ENCODE data around the gene RANBP3L. TPM values are rescaled to one million over a fixed set of nuclear protein-coding genes. Genes with fewer than 3 reads are reported as not detected.
"Not testable (repeated sequence)": the region's sequence is repeated elsewhere in the genome, so short reads cannot be mapped to it uniquely, and the experiment has no call there.

The RANBP3L gene, protein sequence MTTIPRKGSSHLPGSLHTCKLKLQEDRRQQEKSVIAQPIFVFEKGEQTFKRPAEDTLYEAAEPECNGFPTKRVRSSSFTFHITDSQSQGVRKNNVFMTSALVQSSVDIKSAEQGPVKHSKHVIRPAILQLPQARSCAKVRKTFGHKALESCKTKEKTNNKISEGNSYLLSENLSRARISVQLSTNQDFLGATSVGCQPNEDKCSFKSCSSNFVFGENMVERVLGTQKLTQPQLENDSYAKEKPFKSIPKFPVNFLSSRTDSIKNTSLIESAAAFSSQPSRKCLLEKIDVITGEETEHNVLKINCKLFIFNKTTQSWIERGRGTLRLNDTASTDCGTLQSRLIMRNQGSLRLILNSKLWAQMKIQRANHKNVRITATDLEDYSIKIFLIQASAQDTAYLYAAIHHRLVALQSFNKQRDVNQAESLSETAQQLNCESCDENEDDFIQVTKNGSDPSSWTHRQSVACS
- total RNA-seq (2014; rRNA removed; shearing (Covaris generic)), result not detected in 2 replicates

DNA sequence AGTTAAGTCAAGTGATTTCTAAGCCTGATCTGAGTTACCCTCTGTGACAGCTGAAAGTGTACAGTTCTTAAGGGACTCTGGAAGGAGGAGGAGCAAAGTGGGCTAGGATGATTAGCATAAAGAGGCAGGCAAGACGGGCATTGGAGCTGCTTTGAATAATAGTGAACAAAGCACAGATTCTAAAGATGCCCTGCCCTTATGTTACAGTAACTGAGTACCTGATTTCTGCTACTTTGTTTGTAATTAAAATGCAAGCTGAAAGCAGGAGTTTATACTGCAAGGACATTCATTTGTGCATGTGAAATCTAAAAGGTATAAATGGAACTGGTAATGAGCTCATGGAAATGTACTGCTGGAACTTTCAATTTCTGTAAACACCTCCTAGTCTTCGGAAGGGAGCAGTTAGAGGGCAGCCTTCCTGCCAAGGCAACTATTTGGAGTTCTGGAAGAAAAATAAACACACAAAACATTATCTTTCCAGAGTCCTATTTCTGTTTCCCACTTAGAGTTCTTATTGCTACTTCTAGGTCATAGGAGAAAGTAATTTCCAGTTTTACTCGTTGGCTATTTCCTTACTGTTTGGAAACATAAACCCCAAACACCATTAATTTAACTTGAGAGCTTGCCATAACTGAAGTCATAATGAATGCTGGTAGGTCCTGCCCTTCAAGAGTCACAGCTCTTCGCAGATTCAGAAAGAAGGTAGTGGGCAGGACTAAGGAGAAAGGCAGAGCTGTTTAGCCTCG is at the start of gene RANBP3L:
RANBP3L (minus strand) TSS at position 45 of the 746 bp plus-strand sequence. CDS start 486 bp downstream, outside the sequence.
- DNase-seq (ENCODE audit: low read depth), result peak; percentile 28

DNA sequence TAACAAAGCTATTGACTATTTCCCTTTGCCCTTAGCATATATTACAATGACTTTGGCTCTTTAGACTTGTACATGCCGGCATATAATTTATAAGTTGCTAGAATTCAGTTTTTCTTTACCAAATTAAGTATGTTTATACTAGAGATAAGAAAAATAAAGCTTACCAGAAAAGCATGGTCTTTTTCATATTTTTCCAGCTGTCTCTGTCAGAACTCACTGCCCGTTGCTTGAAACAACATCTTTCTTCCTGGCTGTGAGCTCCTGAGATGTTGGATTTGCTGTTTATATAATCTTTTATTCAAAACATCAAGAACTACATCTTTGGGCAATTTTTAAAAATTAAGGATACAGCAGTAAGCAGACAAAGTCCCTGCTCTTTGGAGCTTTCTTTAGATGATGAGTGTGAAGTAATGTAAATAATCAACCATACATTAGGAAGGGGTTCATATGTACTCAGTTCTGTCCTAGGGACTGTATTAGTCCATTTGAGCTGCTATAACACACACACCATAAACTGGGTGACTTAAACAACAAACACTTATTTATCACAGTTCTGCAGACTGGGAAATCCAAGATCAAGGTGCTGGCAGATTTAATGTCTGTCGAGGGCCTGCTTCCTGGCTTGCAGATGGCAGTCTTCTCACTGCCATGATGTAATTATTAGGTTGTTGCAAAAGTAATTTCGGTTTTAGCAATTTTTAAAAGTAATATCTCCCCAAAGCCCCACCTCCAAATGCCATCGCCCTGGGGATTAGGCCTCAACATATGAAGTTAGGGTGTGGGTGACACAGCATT is 45.4 kb upstream of the RANBP3L start:
- DNase-seq (ENCODE audit: low read depth), result no peak

DNA sequence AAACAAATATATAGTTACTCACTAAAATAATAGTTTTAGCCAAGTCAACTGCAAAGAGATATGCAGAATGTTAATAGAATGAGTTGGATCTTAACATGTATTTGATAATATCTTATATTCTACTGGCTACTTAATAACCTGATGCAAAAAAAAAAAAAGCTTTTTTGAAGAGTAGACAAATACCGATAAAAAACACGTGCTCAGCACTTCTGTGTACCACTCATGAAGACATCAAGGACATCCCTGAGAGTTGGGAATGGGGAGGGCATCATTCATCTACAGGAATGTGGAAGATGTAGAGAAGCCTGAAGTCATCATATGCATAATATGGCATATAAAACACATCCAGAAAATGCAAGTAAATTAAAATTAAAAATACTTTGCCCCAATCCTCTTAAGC is 43.2 kb upstream of the RANBP3L start:
- no peak for DNase-seq (ENCODE audit: low read depth)

DNA sequence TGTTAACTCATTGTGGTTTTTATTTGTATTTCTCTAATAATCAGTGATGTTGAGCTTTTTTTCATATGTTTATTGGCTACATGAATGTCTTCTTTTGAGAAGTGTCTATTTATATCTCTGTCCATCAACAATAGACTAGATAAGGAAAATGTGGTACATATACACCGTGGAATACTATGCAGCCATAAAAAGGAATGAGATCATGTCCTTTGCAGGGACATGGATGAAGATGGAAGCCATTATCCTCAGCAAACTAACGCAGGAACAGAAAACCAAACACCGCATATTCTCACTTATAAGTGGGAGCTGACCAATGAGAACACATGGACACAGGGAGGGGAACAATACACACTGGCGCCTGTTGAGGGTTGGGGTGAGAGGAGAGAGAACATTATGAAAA is 40.0 kb upstream of the RANBP3L start:
- not testable (repeated sequence) for DNase-seq (ENCODE audit: low read depth)

DNA sequence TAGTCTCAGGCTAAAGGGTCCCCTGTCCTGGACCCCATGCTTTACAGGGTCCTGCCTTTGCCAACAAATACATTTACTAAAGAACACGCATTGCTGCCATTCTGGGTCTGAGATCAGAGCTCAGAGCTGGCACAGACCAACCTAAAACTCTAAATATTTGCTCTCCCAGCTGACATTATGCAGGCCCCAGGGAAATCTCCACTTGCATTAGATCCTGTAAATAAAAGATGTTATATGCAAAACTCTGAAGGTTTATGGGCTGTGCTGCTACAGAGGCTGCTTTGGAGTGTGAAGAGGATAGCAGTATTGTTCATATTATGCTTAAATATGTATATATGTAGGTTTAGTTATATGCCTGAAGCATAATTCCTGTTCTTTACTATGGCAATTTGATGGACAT is 35.9 kb upstream of the RANBP3L start:
- no peak for DNase-seq (ENCODE audit: low read depth)

DNA sequence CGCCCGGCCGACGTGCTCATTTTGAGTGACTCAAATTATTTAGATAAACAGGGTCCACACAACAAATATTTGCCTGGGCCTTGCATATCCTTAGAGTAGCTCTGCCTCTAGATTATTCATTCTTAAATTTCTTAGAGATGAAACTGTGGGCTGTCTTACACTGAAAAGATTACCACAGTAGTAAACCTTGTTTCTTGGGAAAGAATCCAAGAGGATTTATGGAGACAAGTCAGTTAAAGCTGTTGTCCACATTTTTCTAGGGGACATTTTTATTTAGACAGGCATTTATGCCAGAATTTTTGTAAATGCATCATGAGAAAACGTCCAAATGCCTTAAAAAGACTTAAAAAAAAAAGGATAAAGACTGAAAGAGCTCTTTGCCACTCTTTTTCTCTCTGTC is 32.6 kb upstream of the RANBP3L start:
- DNase-seq (ENCODE audit: low read depth), result no peak

DNA sequence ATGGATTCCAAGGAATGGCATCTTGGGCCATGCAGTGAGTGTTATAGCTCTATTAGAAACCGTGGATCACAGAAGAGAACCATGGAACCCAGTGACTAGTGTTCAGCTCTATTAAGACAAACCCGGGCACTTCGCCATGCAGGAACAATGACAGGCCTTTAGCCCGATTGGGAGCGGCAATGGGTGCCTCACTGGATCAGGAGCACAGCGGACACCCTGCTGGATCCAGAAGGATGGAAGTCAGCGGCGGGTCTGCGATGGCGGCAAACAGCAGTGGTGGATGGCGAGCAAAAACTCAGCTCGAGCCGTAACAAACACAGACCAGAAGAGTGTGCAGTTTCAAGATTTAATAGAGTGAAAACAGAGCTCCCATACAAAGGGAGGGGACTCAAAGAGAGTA is 31.0 kb upstream of the RANBP3L start:
- not testable (repeated sequence) for DNase-seq (ENCODE audit: low read depth)

DNA sequence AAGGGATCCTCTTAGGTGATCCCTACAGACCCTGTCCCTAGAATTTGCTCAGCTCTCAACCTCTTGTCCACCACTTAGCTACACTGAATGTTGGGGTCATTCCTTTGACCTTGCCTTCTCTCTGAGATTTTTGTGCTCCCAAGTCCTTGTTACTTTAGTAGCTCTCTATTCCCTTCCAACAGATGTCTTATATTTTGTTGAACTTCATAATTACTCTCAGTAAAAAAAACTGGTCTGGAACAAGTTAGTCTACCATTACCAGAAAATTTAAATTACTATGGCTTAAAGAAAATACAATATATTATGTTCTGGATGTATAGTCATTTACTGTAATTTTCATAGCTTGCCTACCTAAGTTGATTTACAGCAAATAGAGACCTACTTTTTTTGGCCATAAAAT is 23.5 kb upstream of the RANBP3L start:
- no peak for DNase-seq (ENCODE audit: low read depth)

DNA sequence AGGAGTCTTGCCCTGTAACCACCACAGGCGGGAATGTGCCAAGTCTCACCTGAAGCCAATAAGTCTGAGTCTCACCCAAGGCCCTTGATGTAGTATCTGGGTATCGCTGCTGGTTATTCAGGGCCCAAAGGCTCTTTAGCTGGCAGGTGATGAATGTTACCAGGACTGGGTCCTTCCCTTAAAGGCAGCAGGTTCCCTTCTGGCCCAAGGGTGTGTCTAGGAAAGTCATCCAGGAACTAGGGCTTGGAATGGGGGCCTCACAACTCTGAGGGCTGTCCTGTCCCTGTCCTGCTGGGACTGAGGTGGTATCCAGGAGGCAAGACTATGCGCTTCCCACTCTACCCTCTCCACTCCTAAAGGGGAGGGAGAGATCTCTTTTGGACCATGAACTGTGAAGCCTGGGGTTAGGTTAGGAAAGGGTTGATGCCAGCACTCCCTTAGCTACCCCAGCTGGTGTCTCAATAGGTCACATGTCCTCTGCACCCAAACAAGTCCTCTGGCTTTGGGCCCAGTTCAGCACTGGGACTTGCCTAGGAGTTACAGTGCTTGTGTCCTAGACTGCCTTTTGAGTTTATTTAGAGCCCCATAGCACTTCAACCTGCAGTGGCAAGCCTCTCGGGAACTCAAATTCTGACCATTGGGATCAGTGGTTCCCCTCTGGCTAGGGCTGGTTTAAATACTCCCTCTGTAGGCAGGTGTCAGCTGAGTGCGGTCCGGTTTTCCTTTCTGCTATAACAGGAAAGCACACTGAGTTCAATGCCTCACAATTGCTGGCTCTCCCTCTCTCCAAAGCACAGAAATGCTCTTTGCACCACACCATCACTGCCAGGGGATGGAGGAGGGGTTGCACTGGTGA is 22.5 kb upstream of the RANBP3L start:
- no peak for DNase-seq (ENCODE audit: low read depth)

DNA sequence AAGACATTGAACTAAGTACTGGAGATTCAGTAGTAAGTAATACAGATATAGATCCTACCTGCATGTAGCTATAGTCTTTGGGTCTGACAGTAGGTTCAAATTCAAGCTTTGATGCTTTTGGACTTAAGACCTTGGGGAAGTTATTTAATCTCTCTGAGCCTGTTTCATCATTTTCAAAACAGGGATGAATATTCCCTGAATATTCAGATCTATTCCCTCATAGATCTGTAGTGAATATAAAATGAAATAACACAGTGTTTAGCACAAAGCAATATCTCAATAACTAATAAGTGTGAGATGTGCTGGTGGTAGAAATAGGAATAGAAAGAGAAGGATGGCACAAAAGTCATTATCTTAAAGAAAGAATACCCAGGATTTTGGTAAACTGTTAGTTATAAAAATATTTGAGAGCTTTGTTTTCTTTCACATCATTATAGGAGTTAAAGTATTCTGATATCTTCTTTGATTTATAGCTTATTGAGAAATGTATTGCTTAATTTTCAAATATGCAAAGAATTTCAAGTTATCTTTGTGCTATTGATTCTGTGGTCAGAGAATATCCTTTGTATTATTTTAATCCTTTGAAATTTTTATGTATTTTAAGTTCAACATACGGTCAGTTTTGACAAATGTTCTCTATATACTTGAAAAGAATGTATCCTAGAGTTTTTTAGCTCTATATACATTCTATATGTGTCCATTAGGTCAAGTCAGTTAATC is 11.4 kb upstream of the RANBP3L start:
- no peak for DNase-seq (ENCODE audit: low read depth)

DNA sequence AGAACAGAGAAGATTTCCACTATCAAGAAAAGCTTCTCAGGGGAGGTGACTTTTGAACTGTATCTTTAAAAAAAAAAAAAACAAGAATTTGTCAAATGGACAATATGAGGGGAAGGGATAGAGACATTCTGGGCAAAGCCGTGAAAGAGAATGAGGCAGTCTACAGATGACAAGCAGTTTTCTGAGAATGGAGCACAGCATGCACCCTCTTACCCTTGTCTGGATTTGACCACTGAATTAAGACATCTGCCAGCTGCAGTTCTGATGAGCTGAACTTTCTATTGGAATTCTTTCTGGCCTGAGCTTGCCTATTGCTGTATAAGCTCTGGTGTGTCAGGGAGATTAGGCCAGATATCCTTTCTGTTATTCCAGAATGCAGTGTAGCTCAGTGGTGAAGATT is 10.3 kb upstream of the RANBP3L start:
- DNase-seq (ENCODE audit: low read depth), result no peak

DNA sequence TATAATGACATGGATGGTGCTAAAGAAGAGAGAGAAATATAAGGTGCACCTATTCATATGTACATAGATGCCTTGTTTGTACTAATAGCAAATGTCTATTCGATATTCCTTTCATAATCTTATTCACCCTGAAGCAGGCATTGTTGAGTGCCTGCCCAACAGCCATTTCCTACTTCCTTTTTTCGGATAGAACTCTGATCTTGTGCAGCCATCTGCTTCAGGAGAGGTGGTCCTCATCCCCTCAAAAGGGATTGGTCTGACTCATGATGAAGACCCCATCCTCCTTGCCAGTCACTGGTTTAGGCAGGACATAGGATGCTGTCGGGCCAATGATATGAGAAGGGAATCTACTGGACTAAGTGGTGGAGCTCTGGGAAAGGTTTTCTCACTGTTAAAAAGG is 8.4 kb upstream of the RANBP3L start:
- no peak for DNase-seq (ENCODE audit: low read depth)

DNA sequence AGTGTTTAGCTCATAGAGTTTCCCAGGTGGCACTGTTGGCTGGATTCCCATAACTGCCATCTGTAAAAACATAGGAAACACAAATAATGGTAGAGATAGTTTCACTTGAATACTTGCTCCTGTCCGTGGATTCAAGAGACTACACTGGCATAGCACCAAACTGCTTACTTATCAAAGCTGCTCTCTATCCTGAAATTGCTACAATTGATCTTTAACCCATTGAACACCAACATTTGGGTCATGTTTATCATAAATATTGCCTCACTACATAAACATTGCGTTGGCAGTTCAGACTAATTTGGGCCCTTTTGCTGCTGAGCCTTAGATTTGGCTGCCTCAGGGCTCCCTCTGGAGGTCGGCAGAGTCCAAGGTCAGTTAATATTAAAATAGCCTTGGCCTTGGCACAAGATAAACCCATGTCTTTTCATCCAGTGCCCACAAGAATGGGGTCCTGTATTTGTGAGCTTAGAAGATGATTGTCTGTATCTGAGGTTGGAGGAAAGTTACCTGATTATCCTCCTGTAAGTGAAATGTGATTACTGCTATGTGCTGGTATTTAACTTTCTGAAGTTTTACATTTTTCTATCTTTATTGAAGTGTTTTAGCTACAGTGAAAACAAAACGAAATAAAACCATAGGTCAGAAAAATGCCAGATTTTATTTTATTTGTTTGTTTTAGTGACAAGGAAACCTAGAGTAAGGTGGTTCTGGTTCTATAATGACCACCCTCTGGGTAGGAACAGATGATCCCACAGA is 4.0 kb upstream of the RANBP3L start:
- peak; percentile 40 for DNase-seq (ENCODE audit: low read depth)

DNA sequence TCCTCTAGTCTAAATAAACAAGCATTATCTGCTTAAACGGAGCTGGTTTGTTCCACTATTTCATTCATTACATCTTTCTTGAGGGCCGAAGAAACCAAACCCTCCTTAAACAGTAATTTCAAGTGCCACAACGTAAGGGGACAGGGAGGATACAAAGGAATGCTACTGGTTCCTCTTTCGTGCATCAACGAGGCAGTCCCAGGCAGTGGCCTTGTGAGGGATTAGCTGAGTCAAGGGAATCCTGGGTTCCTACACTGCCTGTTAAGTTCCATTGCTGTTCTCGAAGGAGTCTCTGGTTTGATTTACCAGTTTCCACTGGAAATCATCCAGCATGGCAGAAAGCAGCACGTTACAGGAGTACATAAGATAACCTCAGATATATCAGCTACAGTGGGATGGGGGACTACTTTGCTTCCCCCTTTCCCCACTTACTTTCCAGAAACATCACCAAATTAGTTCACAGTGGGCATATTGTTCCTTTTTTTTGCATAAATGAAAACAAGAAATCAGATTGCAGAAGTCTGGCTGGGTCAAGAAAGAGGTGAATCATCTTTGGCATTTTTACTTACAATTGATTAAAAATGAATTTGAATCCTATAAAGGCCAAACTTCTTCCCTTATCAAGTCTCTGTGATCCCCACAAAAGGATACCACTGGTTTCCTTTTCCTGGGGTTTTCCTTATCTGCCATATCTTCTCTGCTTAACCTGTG is 2.5 kb upstream of the RANBP3L start:
- DNase-seq (ENCODE audit: low read depth), result no peak

DNA sequence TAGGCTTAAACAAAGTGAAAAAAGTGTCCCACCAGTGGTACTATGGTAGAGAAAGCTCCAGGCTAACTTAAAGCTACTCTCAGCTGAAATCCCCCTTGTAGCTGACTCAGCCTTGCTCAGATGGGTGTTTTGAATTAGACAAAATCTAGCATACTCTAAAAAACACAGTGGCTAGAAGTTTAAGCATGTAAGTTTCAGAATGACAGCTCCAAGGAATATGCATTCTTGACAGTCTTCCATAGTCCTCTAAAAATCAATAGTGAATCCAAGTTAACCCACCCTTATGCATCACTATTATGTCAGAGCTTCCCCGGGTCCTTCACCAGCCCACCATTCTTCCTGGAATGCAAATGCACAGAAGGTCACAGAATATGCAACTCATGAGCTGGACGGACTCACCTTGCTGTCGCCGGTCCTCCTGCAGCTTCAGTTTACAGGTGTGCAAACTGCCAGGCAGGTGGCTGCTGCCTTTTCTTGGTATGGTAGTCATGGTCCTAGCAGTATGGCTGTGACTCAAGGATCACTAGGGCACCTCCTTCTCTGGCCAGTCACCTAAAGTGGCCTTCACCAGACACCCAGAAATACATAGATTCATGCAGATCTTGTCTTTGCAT is 668 bp downstream of the RANBP3L start:
- DNase-seq (ENCODE audit: low read depth), result no peak

DNA sequence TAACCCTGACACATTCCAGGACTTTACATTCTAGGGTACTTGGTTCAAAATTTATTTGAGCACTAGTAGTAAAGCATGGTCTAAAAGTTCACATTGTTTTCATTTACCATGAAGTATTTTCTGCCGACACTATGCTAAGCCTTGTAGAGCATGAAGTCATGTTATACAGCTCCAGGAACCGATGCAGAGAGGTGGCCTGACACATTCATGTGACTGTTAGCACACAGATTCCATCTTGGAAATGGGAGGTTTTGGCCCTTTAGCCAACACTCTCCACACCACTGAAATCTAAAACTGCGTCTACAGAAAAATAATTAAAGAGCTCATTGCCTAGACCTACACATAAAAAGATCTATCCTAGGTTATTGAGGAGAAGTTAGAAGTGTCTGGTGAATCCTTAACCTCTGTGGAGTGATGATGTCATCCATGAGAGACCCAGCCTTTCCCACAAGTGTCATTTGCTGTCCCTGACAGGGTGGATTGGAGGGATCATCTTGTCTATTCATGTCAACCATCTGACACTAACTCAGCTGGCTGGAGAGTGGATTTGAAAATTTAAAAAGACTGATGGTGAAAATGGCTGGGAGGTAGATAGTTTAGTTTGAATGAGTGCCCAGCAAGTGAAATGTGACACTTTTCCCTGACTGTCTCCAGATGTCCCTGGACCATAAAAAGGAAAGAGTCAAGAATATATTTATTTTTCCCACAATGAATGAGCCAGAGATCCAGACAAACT is 1.3 kb downstream of the RANBP3L start:
- DNase-seq (ENCODE audit: low read depth), result no peak

DNA sequence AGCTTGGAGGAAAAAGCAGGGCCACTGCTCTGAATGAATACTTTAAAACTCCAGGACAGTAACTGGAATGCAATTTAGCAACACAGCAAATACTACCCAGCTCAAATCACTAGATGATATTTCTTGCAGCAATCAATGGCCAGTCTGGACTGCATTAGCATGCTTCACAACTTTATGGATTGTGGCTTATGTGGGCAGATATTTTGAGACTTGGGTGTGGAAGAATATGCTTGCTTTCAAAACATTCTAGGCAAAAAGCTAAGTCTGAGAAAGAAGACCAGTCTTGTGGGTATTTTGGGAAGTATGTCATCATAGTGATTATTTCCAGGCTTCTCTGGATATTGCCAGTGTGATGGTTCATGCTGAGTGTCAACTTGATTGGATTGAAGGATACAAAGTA is 3.1 kb downstream of the RANBP3L start:
- DNase-seq (ENCODE audit: low read depth), result no peak

DNA sequence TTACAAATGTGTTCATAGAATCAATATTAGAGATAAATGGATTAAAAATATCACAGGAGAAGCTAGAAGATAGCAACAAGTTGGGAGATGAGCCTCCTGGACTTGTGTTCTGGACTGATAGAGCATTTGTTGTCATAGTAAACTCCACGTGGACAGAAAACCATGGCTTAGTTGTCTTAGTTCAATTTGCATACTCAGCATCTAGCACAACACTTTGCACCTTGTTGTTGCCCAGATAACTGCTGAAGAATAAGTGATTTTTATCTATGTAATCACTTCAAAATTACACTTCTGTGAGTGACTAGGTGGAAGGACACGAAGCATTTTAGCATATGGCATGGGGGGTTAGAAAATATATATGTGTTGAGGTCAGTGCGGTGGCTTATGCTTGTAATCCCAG is 4.0 kb downstream of the RANBP3L start:
- DNase-seq (ENCODE audit: low read depth), result no peak

All from Daoy (cell line).